SIG-M5 treated with dmso at 0.1 percent for 504 hours (cell line): ENCODE data around the gene SPPL2C.

Source experiments
- DNase-seq: peaks from one replicate; lab custom pipeline; 2025; ENCODE audit not compliant: unreplicated experiment; lab: John Stamatoyannopoulos, UW

SPPL2C gene

GRCh38 chr17:45844695-45845375 is at the start of gene SPPL2C:
Gene SPPL2C (plus strand): TSS chr17:45844881. CDS start chr17:45844907, 26 bp downstream.
- no peak for DNase-seq

- no peak for DNase-seq
Measured at GRCh38 chr17:45800816-45801215, 43.9 kb upstream of the SPPL2C start.

- DNase-seq: no peak
Measured at GRCh38 chr17:45801421-45801820, 43.3 kb upstream of the SPPL2C start.

GRCh38 chr17:45808845-45809244 is 35.8 kb upstream of the SPPL2C start:
- DNase-seq: no peak

GRCh38 chr17:45809499-45809898 is 35.2 kb upstream of the SPPL2C start:
- no peak for DNase-seq

GRCh38 chr17:45812102-45812501 is 32.6 kb upstream of the SPPL2C start:
- DNase-seq: peak; percentile 24

GRCh38 chr17:45813048-45813725 is 31.5 kb upstream of the SPPL2C start:
- no peak for DNase-seq

- DNase-seq: no peak
Measured at GRCh38 chr17:45814622-45815606, 29.8 kb upstream of the SPPL2C start.

- DNase-seq: no peak
Measured at GRCh38 chr17:45815752-45816151, 28.9 kb upstream of the SPPL2C start.

- DNase-seq: no peak
Measured at GRCh38 chr17:45818041-45818440, 26.6 kb upstream of the SPPL2C start.

- no peak for DNase-seq
Measured at GRCh38 chr17:45818699-45819098, 26.0 kb upstream of the SPPL2C start.

GRCh38 chr17:45819632-45820031 is 25.0 kb upstream of the SPPL2C start:
- DNase-seq: no peak

GRCh38 chr17:45820052-45820780 is 24.5 kb upstream of the SPPL2C start:
- no peak for DNase-seq

- DNase-seq: no peak
Measured at GRCh38 chr17:45821147-45821546, 23.5 kb upstream of the SPPL2C start.

GRCh38 chr17:45823598-45823997 is 21.1 kb upstream of the SPPL2C start:
- no peak for DNase-seq

GRCh38 chr17:45824475-45824874 is 20.2 kb upstream of the SPPL2C start:
- no peak for DNase-seq

GRCh38 chr17:45824901-45825492 is 19.7 kb upstream of the SPPL2C start:
- DNase-seq: no peak

GRCh38 chr17:45825792-45826191 is 18.9 kb upstream of the SPPL2C start:
- no peak for DNase-seq

GRCh38 chr17:45826919-45827588 is 17.6 kb upstream of the SPPL2C start:
- DNase-seq: no peak

GRCh38 chr17:45828171-45828570 is 16.5 kb upstream of the SPPL2C start:
- DNase-seq: no peak
